BLaER1 (cell line): ENCODE data around the gene RAP1GAP.
A peak's percentile ranks its signal among the peaks of the same experiment; 100 is the strongest.

Experiments
- H3K27ac ChIP-seq: shearing (Covaris generic); formaldehyde crosslinking; 2 replicates; pipeline ENCODE4 v1.8.1; 2022
- H3K27me3 ChIP-seq: shearing (Covaris generic); formaldehyde crosslinking; 2 replicates; pipeline ENCODE4 v1.8.1; 2022
- H3K36me3 ChIP-seq: shearing (Covaris generic); formaldehyde crosslinking; 2 replicates; pipeline ENCODE4 v1.8.1; 2022
- H3K4me1 ChIP-seq: shearing (Covaris generic); formaldehyde crosslinking; 2 replicates; pipeline ENCODE4 v1.8.1; 2022
- H3K4me2 ChIP-seq: shearing (Covaris generic); formaldehyde crosslinking; 2 replicates; pipeline ENCODE4 v1.8.1; 2022
- H3K4me3 ChIP-seq: shearing (Covaris generic); formaldehyde crosslinking; 2 replicates; pipeline ENCODE4 v1.8.1; 2022
- H3K9ac ChIP-seq: shearing (Covaris generic); formaldehyde crosslinking; 2 replicates; pipeline ENCODE4 v1.8.1; 2022
- H3K9me3 ChIP-seq: shearing (Covaris generic); formaldehyde crosslinking; 2 replicates; pipeline ENCODE4 v1.8.1; 2022
- H4K20me1 ChIP-seq: shearing (Covaris generic); formaldehyde crosslinking; 2 replicates; pipeline ENCODE4 v1.8.1; 2022
- Cebpa-rat ChIP-seq: shearing (Covaris generic); IDR thresholded peaks from 2 replicates; pipeline ENCODE4 v1.8.1; 2022

Gene RAP1GAP

GRCh38 chr1:21596174-21596573 is 73.0 kb downstream of the RAP1GAP start:
- no peak overlapping the region for H3K4me2 ChIP-seq

GRCh38 chr1:21594935-21595897 is 73.9 kb downstream of the RAP1GAP start:
- H3K4me3 ChIP-seq: no peak overlapping the region
- peaks cover 6% of the 10 kb centered on the region for H3K4me1 ChIP-seq
- H3K4me2 ChIP-seq: no peak overlapping the region
- H4K20me1 ChIP-seq: no peaks in the 10 kb centered on the region; the same call in 1 of the 2 replicates
- no peaks in the 10 kb centered on the region for H3K27me3 ChIP-seq
- H3K9ac ChIP-seq: no peak overlapping the region
- no peak overlapping the region for H3K27ac ChIP-seq
- no peaks in the 10 kb centered on the region for H3K9me3 ChIP-seq
- H3K36me3 ChIP-seq: no peaks in the 10 kb centered on the region
- TF ChIP-seq Cebpa-rat: no peak

More at GRCh38 chr1:21596174-21596573, 73.0 kb downstream of the RAP1GAP start:
- H3K27ac ChIP-seq: no peak overlapping the region
- no peak for TF ChIP-seq Cebpa-rat
- no peaks in the 10 kb centered on the region for H3K36me3 ChIP-seq
- H3K9me3 ChIP-seq: no peaks in the 10 kb centered on the region
- no peaks in the 10 kb centered on the region for H3K27me3 ChIP-seq
- no peaks in the 10 kb centered on the region for H3K4me1 ChIP-seq
- H3K4me3 ChIP-seq: no peak overlapping the region
- no peaks in the 10 kb centered on the region; the same call in 1 of the 2 replicates for H4K20me1 ChIP-seq
- H3K9ac ChIP-seq: no peak overlapping the region

- Histone ChIP-seq H3K9ac (no peak overlapping the region), H3K9me3 (no peaks in the 10 kb centered on the region), H3K36me3 (no peaks in the 10 kb centered on the region), H3K27ac (no peak overlapping the region), H3K27me3 (no peaks in the 10 kb centered on the region), H3K4me2 (no peak overlapping the region), H4K20me1 (no peaks in the 10 kb centered on the region; the same call in 1 of the 2 replicates), H3K4me3 (no peak overlapping the region), H3K4me1 (peaks cover 9% of the 10 kb centered on the region)
- TF ChIP-seq Cebpa-rat: no peak
Measured at GRCh38 chr1:21594501-21594900, 74.7 kb downstream of the RAP1GAP start.

GRCh38 chr1:21593231-21593630 is 75.9 kb downstream of the RAP1GAP start:
- no peak overlapping the region for H3K4me2 ChIP-seq
- no peak for TF ChIP-seq Cebpa-rat
- no peak overlapping the region for H3K4me3 ChIP-seq
- no peaks in the 10 kb centered on the region for H3K9me3 ChIP-seq
- H3K36me3 ChIP-seq: no peaks in the 10 kb centered on the region
- no peak overlapping the region for H3K27ac ChIP-seq
- H3K4me1 ChIP-seq: peaks cover 9% of the 10 kb centered on the region
- H3K27me3 ChIP-seq: no peaks in the 10 kb centered on the region
- no peaks in the 10 kb centered on the region; the same call in 1 of the 2 replicates for H4K20me1 ChIP-seq
- H3K9ac ChIP-seq: no peak overlapping the region

GRCh38 chr1:21592086-21592865 is 76.9 kb downstream of the RAP1GAP start:
- H3K27ac ChIP-seq: no peak overlapping the region
- H4K20me1 ChIP-seq: no peaks in the 10 kb centered on the region; the same call in 1 of the 2 replicates
- no peaks in the 10 kb centered on the region for H3K9me3 ChIP-seq
- TF ChIP-seq Cebpa-rat: no peak
- H3K27me3 ChIP-seq: no peaks in the 10 kb centered on the region
- no peaks in the 10 kb centered on the region for H3K36me3 ChIP-seq
- no peak overlapping the region for H3K4me3 ChIP-seq
- H3K4me2 ChIP-seq: no peak overlapping the region
- no peak overlapping the region for H3K9ac ChIP-seq
- H3K4me1 ChIP-seq: peaks cover 9% of the 10 kb centered on the region

DNA sequence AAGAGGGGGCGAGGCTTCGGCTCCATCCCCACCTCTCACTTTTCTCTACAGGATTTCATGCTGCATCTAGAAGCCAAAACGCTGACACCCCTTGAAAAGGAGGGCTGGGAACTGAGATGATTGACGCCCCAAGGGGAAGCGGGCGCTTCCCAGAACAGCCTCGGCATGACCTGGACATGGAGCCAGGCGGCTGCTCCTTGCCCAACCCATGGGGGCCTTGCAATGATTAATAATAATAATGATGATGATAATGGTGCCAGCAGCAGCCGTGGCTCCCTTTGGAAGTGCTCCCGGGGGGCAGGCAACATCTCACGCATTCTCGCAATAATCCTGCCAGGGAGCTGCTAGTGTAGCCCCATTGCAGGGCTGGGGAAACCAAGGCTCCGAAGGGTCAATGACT is 78.2 kb downstream of the RAP1GAP start:
- no peak for TF ChIP-seq Cebpa-rat
- Histone ChIP-seq H3K4me1 (peaks cover 9% of the 10 kb centered on the region), H3K9ac (no peak overlapping the region), H3K4me3 (no peak overlapping the region), H3K27me3 (no peaks in the 10 kb centered on the region), H4K20me1 (no peaks in the 10 kb centered on the region; the same call in 1 of the 2 replicates), H3K27ac (no peak overlapping the region), H3K9me3 (no peaks in the 10 kb centered on the region), H3K4me2 (peak overlapping the region; percentile 32; the same call in 1 of the 2 replicates), H3K36me3 (no peaks in the 10 kb centered on the region)

DNA sequence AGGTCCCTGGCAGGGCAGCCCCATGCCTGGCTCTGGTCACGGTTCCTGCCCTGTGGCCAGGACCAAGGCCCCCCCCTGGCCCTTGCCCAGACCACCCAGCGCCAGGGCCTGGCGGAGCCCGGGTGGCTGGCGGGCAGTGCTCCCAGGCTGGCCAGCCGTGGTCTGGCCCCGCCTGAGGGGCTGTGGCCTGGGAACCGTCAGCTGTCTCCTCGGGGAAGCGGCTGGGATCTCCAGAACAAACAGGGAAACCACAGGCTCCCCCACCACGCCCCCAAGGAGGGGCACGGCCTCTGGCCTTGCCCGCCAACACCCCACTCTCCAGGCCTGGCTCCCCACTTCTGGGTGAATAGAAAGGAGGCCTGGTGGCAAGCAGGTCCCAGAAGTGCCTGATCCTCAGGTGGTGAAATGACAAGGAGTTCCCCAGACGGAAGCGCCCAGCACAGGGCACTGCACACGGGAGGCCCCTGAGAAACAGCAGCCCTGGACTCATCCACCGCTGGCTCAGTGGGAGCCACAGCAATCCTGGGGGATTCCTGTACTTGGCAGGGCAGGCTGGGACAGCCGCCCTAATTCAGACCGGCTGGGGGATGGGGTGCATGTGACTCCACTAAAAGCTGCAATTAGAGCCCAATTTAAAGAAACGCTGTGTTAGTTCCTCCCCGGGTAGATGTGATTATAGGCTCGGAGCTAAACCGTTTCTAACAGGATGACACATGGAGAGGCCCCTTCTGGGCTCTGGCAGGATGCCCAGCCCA is 78.9 kb downstream of the RAP1GAP start:
- peak overlapping the region; percentile 32 for H3K4me2 ChIP-seq
- H3K9ac ChIP-seq: no peak overlapping the region
- H4K20me1 ChIP-seq: no peaks in the 10 kb centered on the region; the same call in 1 of the 2 replicates
- H3K36me3 ChIP-seq: no peaks in the 10 kb centered on the region
- H3K4me3 ChIP-seq: no peak overlapping the region
- no peak for TF ChIP-seq Cebpa-rat
- H3K27ac ChIP-seq: no peak overlapping the region
- no peaks in the 10 kb centered on the region for H3K9me3 ChIP-seq
- H3K4me1 ChIP-seq: peaks cover 9% of the 10 kb centered on the region
- no peaks in the 10 kb centered on the region for H3K27me3 ChIP-seq

- no peak for TF ChIP-seq Cebpa-rat
- no peak overlapping the region for H3K27ac ChIP-seq
- no peaks in the 10 kb centered on the region for H3K36me3 ChIP-seq
- H4K20me1 ChIP-seq: no peaks in the 10 kb centered on the region; the same call in 1 of the 2 replicates
- H3K9me3 ChIP-seq: no peaks in the 10 kb centered on the region
- H3K27me3 ChIP-seq: no peaks in the 10 kb centered on the region
- H3K9ac ChIP-seq: no peak overlapping the region
- peaks cover 9% of the 10 kb centered on the region for H3K4me1 ChIP-seq
- H3K4me2 ChIP-seq: no peak overlapping the region
- no peak overlapping the region for H3K4me3 ChIP-seq
Measured at GRCh38 chr1:21589618-21590017, 79.5 kb downstream of the RAP1GAP start.

DNA sequence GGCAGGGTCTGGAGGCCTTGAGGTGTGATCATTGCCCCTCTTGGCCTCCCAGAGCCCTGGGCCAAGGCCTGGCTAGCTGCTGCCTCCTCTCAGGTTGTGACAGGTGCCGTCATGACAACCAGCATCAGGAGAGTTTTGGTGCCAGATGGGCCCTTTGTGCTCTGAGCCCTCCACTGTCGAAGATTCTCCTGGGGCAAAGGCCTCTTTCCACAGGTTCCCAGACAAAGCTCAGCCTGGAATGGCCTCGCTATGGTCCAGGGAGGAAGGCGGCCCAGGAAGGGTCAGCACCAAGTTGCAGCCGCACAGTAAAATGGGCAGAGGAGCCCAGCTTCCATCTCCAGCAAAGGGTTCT is 81.6 kb downstream of the RAP1GAP start:
- Histone ChIP-seq H3K4me1 (peaks cover 16% of the 10 kb centered on the region), H3K4me3 (no peak overlapping the region), H4K20me1 (no peaks in the 10 kb centered on the region), H3K27ac (no peak overlapping the region), H3K9ac (no peak overlapping the region), H3K36me3 (no peaks in the 10 kb centered on the region), H3K27me3 (no peaks in the 10 kb centered on the region), H3K9me3 (no peaks in the 10 kb centered on the region), H3K4me2 (no peak overlapping the region)
- no peak for TF ChIP-seq Cebpa-rat
